Suppressor macrophage (primary cell): Measurements from ENCODE around the gene KIAA0319L.

Experiments used
- DNase-seq, 4 experiments: peaks; one replicate each; pipeline ENCODE4 v3.0.0-alpha.2; 2020 to 2022

Gene KIAA0319L

DNA sequence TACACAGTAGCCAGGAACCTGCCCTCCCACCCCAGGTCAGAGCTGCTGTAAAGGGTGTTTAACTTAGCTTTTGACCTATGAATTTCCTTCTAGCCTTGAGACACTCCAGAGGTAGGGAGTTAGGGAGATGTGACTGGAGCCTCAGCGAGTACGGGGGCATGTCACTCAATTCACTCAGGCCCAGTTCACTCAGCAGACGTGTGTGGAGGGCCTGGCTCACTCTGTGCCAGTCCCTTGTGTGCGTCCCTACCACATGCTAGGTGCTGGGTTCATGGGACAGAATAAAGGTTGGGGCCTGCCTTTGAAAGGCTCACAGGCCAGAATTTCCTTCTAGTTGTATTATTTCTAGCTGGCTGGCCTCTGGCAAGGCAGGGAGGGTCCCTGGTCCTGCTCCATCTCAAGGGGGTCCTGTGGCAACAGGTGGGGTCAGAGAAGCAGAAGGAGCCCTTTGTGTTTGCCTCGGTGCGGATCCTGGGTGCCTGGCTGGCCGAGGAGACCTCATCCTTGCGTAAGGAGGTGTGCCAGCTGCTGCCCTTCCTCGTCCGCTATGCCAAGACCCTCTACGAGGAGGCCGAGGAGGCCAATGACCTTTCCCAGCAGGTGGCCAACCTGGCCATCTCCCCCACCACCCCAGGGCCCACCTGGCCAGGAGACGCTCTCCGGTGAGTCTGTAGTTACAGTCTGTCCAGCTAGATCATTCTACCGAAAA lies 4.9 kb upstream of the KIAA0319L start:
- DNase-seq: no peak

GRCh38 chr1:35561297-35561971 lies 4.2 kb upstream of the KIAA0319L start:
- no peak for DNase-seq

GRCh38 chr1:35560256-35561225 lies 3.3 kb upstream of the KIAA0319L start:
- no peak for DNase-seq

GRCh38 chr1:35559317-35559944 lies 2.2 kb upstream of the KIAA0319L start:
- no peak for DNase-seq

- DNase-seq: peak in 1 of 4 experiments; percentile 39
Measured at GRCh38 chr1:35558374-35559316, 1.4 kb upstream of the KIAA0319L start.

- peak; percentile 97 to 98 (median 98) for DNase-seq
Measured at GRCh38 chr1:35557611-35558373, 589 bp upstream of the KIAA0319L start, which contains the start of gene NCDN. TSS of gene NCDN (plus strand) at chr1:35557799. CDS start at chr1:35558191, 392 bp downstream.

DNA sequence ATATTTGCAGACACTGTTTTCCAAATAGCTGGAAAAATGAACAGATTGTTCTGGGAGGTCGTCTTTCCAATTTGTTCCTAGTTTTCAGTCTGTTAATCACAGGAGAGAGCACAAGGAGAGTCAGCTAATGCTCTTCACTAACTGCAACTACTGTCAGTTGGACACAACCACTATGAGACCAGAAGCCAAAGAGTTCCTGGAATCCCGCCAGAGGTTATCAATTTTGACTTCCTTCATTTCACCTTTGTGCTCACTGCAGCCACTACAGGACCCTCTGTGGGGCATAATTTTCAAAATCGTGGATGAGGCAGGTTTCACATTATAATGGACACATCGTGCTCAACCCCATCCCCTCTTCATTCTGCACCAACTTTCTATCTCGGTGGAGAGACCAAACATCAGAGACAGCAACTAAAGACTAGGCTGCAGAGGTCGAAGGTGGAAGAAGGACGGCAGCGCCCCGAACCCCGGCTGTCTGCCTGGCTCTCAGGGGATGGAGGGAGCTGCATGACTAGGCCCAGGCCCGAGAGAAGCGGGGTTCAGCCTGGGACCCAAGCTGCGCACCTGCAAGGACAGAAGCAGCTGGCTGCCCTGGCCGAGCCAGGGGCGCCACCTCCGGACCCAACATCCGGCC lies 602 bp downstream of the KIAA0319L start:
- no peak for DNase-seq

- peak in 1 of 4 experiments; percentile 32 for DNase-seq
Measured at GRCh38 chr1:35555601-35556477, 1.4 kb downstream of the KIAA0319L start.

DNA sequence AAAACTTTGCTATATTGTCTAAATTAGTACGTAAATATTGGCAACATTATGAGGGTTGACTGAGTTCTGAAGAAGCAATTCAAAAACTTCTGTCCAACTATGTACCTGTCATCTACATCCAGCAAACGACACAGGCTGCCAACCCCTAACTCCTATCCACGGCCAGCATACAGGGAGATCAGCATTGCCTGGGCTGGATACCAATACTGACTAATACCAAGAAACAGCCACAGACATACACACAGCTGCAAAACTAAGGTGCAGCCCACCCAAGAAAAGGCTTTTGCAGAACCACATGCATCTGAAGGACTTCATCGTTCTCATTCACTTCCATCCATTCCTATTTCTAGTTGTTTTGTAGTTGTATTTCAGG lies 2.0 kb downstream of the KIAA0319L start:
- no peak for DNase-seq

- DNase-seq: no peak
Measured at GRCh38 chr1:35554266-35555211, 2.7 kb downstream of the KIAA0319L start.

DNA sequence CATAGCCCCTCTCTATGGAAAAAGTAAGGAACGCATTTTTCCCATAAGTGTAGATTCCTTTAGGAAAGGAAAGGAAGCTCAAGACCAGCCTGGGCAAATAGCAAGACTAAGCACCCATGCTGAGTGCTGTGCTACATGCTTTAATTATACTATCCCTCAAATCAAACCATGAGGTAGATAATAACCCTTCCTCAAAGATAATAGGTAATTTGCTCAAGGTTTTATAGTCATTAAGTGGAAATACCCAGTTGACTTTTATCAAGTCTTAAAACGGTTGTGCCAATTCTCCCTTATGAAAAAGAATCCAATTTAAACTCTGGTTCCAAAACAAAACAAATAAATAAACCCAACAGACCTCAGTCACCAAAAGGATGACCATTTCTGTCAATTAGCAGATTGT lies 3.4 kb downstream of the KIAA0319L start:
- DNase-seq: no peak

DNA sequence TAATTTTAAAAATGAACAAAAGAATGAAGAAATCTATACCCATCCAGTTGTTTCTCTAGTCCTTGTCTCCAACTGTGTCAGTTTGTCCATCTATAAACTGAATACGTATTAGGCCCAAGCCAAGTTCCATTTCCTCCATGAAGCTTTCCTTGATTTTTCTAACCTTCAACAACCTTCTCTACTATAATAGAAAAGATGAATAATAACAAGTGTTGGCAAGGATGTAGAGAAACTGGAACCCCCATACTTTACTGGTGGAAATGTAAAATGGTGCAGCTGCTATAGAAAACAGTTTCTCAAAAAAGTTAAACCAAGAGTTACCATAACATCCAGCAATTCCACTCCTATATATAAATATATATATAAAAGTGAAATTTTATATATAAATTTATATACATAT lies 10.6 kb downstream of the KIAA0319L start:
- no peak for DNase-seq

GRCh38 chr1:35544976-35545375 lies 12.2 kb downstream of the KIAA0319L start:
- DNase-seq: peak; percentile 59 to 82 (median 75)

DNA sequence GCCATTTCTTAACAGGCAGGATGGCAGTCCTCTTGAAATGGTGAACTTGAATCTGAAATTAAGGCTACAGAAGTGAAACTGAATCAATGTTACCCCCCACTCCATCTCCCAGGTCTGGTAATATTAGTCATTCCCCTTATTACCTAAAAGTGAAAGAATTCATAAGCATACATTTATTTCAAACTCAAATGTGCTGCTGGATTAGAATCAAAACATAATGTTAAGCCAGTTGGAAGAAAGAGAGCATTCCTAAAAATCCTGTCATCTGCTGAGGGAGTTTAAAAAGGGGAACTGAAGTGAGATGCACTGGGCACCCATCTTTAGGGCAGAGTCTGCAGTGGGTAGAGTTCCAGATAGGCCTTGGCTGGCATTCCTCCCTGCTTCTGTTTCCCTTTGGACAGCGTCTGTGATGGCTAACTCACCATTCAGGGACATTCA lies 17.4 kb downstream of the KIAA0319L start:
- DNase-seq: peak; percentile 17 to 42 (median 35)

- no peak for DNase-seq
Measured at GRCh38 chr1:35539073-35539823, 18.0 kb downstream of the KIAA0319L start.

GRCh38 chr1:35537806-35538205 lies 19.4 kb downstream of the KIAA0319L start:
- no peak for DNase-seq
